Muscle of back (tissue), 11 donors: ENCODE results near the gene PRDM11. TPM values are rescaled to one million over a fixed set of nuclear protein-coding genes. Genes with fewer than 3 reads are reported as not detected.

Experiments
- DNase-seq, 3 donors: peaks; one replicate each; pipeline versions ENCODE4 v3.0.0 to v3.0.0-alpha.2; 2013
- polyA plus RNA-seq, 10 donors: library from polyadenylated mRNA; unstranded; fragments of 120-200 nt; gene quantifications; one replicate each; pipeline ENCODE4 v1.2.1, GENCODE V29; 2013; ENCODE audit not compliant: insufficient read length in 10 of 10

The PRDM11 gene
- polyA plus RNA-seq, 10 donors = 17.4 to 23.8 (median 22.4) TPM

DNA sequence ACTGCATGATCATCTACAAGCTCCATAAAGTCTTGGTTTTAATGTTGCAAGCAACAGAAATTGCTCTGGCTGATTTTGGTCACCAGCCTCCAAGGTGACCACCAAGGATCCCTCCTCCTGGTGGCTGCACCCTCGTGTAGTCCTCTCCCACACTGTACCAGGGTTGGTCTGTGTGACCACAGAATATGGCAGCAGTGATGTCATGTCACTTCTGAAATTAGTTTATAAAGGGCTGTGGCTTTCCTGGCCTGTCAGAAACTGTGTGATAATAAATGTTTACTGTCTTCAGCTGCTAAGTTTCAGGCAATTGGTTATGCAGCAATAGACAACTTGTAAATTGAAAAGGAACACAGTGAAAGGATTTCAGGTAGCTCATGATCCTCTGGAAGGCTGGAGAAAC, 5.3 kb upstream of the PRDM11 start:
- no peak for DNase-seq

DNA sequence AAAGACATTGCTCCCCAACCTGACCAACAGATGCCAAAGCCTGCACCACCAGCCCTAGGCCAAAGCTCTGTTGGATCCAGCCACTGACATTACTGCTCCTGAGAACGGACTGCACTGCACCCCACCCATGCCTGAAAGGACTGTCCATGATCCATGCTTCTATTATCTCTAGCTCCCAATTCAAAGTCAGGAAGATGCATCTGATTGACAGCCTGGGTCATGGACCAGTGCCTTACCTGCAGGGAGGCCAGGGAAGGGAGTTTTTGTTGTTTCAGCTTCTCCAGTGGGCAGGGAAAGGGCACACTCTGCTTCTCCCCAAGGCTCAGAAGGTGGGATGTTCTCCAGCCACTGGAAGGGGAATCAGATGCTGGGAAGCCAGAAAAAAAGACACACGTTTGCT, 4.8 kb upstream of the PRDM11 start:
- DNase-seq = no peak

GRCh38 chr11:45142241-45143055, 4.0 kb upstream of the PRDM11 start:
- peak in 2 of 3 donors; percentile 37 to 79 for DNase-seq

DNA sequence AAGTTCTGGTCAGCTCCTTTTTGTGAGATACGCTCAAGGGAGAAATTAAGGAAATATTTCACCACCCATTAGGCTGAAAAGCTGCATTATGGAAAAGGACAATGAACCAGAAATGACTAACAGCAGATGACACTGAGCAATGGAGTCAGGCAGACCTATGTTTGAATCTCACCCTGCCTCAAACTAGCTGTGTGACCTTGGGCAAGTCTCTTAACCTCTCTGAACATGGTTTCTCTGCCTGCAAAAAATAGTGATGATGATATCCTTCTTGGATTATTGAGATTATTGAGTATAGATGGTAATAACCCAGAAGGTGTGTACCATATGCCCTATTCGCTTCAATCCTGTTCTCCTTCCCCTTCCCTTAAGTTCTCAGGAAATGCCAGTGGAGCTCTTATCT, 2.9 kb upstream of the PRDM11 start:
- no peak for DNase-seq

DNA sequence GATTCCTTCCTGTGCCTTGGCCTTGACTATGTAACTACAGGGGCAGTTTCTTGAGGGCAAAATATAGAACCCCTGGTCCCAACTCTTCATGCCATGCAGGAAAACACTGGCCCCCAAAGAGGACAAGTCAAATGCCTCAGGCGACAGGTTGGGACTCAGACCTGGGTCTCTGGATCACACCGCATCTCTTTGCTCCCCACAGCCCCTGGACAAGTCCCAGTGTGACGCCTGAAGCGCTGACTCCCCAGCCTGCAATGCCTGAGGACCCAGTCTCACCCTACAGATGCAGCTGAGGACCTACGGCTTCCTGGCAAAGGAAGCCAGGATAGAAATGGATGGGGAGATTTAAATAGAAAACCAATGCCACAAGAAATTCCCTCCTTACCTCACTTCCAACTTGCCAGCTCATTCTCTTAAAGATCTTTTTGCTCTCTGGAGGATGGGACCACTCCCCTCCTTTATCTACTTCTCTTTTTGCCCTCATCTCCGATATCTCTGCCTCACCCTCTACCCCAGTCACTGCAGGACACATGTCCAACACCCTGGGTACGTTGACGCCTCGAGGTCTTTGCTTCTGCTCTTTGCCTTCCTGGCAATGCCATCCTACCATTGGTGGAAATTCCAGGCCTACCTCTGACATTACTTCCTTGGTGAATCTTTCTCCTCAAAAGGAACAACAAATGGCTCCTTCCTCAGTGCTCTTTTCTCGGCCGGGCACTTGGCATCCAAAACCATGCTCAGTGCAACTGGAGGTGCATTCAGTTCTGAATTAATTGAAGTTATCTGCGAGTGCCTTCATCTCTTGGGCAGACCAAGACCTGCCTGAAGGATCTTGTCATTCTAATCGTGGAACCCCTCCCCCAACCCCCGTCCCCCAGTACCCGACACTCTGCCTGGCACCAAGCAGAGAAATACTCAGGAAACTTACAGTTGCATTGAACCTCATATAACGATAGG, 2.0 kb upstream of the PRDM11 start:
- no peak for DNase-seq

DNA sequence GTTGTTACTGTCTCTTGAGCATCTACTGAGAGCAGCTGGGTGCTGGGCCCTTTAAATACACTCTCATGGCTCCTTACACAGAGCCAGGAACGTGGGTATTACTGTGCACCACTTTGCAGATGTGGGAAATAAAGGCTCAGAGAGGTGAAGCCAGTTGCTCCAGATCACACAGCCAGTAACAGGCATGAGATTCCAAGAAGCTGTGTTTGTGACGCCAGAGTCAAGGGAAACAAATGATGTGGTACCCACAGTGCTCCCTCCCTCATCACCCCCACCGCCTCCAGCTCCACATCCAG, 1.4 kb upstream of the PRDM11 start:
- DNase-seq = no peak

DNA sequence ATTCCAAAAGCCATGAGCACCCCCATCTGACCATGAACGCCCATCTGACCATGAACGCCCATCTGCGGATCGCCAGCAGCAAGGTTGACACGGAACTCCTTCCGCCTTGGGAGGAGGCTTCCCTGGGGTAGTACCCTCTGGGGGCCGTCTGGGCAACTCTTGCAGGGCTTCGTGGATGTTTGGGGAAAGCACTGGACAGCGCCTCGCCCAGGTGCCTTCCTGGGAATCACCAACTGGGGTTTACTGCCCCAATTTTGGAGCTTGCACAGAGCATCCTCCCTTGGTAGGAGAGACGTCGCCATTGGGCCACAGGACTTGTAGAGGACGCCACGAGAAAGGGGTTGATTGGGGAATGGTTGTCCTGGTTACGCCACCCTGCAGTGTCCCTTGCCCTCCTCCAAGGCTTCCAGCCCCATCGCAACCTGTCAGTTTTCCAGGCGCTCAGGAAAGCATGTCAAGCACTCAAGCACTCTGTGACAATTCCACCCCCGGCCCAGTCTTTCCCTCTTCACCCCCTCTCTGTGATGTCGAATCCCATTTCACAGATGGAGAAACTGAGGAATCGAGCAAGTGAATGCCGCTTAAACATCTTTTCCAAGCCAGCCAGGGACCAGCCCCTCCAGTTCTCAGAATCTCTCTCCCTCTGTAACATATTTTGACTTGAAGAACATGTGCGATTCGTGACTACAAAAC, 914 bp upstream of the PRDM11 start:
- DNase-seq = no peak

DNA sequence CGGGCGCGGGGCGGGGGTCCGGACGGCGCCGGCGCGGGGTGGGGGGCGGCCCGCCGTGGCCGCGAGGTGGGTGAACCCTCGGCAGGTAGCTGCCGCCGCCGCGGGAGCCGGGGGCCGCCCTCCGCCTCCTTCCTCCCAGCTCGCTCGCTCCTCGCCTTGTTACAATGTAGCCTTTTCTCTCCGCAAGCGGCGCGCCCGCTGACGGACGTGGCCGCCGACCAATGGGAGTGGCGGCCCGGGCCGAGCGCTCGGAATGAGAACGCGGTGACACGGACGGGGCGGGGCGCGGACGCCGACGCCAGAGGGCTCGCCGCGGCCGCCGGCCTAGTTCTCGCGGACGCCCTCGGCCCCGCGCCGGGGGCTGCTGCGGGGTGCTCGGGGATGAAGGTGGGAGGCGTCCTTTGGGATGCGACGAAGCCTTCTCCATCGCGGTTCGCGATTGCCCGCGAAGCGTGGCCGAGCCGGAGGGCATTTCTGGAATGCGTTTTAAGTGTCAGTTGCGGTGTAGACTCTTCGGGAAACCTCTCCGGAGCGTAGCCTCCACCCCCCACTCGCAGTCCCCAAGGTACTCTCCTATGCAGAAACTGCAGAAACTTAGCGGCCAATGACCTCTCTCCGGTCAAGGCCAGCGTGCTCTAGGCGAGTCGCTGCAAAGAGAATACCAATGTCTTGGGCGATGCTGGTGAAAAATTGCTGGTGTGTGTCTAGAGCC, 734 bp downstream of the PRDM11 start:
- DNase-seq = peak; percentile 97 to 98 (median 97)

- no peak for DNase-seq
Observed at GRCh38 chr11:45147891-45148675, 1.6 kb downstream of the PRDM11 start.

GRCh38 chr11:45149483-45150056, 3.1 kb downstream of the PRDM11 start:
- no peak for DNase-seq

GRCh38 chr11:45150301-45150700, 3.9 kb downstream of the PRDM11 start:
- DNase-seq = no peak

DNA sequence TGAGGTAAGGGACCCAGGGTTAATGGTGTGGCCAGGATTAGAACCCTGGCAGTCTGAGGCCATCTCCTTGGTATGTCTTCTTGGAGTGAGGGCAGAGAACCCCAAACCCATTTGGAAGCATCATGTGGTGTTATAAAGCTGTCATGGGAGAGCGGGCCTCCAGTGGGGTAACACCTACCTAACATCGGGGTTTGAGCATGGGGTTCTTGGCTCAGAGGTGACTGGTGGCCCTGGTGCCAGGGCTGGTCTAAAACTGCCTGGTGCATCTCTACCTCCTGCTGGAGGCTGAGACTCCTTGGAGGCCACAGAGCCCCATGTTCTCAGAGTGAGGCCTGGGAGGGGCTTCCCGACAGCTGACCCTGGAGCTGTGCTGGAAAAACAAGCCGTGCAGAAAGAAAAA, 4.5 kb downstream of the PRDM11 start:
- no peak for DNase-seq

GRCh38 chr11:45151362-45151982, 5.0 kb downstream of the PRDM11 start:
- no peak for DNase-seq

GRCh38 chr11:45152740-45153595, 6.5 kb downstream of the PRDM11 start:
- no peak for DNase-seq

- no peak for DNase-seq
Observed at GRCh38 chr11:45154276-45154675, 7.8 kb downstream of the PRDM11 start.

DNA sequence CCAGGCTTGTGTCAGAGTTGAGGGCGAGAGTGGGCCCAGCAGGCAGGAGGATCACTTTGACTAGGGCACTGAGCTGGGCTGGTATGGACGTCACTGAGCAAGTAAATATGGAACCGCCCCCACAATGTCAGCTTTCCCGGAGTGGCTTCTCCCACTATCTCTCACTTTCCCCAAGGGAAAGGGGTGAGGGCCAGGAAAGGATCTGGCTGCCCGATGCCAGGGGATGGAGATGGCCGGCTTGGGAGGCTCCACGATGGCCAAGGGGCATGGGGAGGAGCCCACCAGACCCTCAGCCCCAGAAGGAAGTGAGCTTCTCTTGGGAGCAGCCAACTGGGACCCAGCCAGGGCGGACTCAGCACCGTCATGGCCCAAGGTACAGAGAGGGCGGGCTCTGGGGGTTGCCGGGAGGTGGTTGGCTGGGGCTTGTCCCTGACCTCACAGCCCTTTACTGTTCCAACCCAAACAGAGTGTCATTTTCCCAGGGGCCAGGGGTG, 8.7 kb downstream of the PRDM11 start:
- no peak for DNase-seq

GRCh38 chr11:45155627-45156180, 9.3 kb downstream of the PRDM11 start:
- DNase-seq = no peak

DNA sequence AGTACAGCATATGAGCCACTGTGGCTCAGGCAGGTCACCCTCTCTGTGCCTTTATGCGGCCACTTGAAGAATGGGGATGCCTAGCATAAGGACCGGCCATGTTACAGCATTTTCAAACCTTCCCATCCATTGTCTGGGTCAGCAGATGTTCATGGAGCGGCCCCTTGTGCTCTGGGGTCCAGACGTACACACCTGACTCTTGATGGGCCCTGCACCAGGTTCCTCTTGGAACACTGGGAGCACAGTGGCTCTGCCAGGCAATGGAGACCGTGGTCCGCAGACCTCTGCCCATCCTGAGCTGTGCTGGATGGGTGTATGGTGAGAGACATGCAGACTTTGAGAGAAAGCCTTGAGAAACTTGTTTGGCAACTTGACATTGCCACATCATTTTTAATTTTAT, 9.8 kb downstream of the PRDM11 start:
- no peak for DNase-seq

DNA sequence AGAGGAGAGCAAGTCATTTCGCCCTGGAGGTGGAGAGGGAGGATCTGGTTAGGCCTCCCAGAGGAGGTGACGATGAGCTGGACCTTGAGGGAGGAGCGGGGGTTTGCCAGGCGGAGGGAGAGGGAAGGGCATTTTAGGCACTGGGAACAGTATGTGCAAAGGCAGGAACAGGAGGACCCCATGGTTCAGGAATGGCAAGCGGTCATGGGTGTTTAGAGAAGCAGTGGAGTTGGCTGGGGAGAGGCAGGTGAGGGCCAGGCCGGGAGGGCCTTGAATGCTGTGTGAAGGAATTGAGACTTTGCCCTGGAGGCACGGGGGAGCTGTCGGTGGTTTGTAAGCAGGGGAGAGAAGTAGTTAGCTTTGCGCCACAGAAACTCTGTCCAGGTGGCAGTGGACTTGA, 10.3 kb downstream of the PRDM11 start:
- DNase-seq = no peak
